HG02884 (cell line): Measurements from ENCODE around the gene ITPRIPL2.
A peak's percentile ranks its signal among the peaks of the same experiment; 100 is the strongest.

Experiments used
- ATAC-seq: cut with Tn5 transposase; IDR thresholded peaks from one replicate; pipeline ENCODE4 v1.9.1; 2021; ENCODE audit warnings: mild to moderate bottlenecking, moderate library complexity; ENCODE audit not compliant: unreplicated experiment

ITPRIPL2 gene

GRCh38 chr16:19118938-19119431 lies 5.2 kb downstream of the ITPRIPL2 start:
- no peak for ATAC-seq

- ATAC-seq: no peak
Measured at GRCh38 chr16:19119564-19119963, 5.8 kb downstream of the ITPRIPL2 start.

GRCh38 chr16:19123535-19124178 lies 9.9 kb downstream of the ITPRIPL2 start:
- ATAC-seq: no peak

- no peak for ATAC-seq
Measured at GRCh38 chr16:19126300-19126699, 12.5 kb downstream of the ITPRIPL2 start.

GRCh38 chr16:19127205-19127604 lies 13.4 kb downstream of the ITPRIPL2 start:
- ATAC-seq: peak; percentile 12

- ATAC-seq: peak; percentile 44
Measured at GRCh38 chr16:19127674-19128131, 13.9 kb downstream of the ITPRIPL2 start.

GRCh38 chr16:19128454-19129200 lies 14.9 kb downstream of the ITPRIPL2 start:
- ATAC-seq: no peak

GRCh38 chr16:19130385-19130784 lies 16.6 kb downstream of the ITPRIPL2 start:
- ATAC-seq: no peak

- no peak for ATAC-seq
Measured at GRCh38 chr16:19130852-19131824, 17.4 kb downstream of the ITPRIPL2 start.

GRCh38 chr16:19131825-19132218 lies 18.1 kb downstream of the ITPRIPL2 start:
- ATAC-seq: no peak

- ATAC-seq: no peak
Measured at GRCh38 chr16:19132255-19132654, 18.5 kb downstream of the ITPRIPL2 start.

GRCh38 chr16:19132898-19133297 lies 19.1 kb downstream of the ITPRIPL2 start:
- no peak for ATAC-seq

- no peak for ATAC-seq
Measured at GRCh38 chr16:19133600-19133999, 19.8 kb downstream of the ITPRIPL2 start.

- ATAC-seq: no peak
Measured at GRCh38 chr16:19135201-19135842, 21.6 kb downstream of the ITPRIPL2 start.

- no peak for ATAC-seq
Measured at GRCh38 chr16:19135896-19136438, 22.2 kb downstream of the ITPRIPL2 start.

- ATAC-seq: no peak
Measured at GRCh38 chr16:19136549-19137196, 22.9 kb downstream of the ITPRIPL2 start.

GRCh38 chr16:19137201-19138128 lies 23.7 kb downstream of the ITPRIPL2 start:
- ATAC-seq: no peak

GRCh38 chr16:19138601-19139000 lies 24.8 kb downstream of the ITPRIPL2 start:
- no peak for ATAC-seq
